ENCODE results near the gene LRMDA.

The LRMDA gene

GRCh38 chr10:75607576-75607975, 176.2 kb downstream of the LRMDA start:
- POLR2A ChIA-PET, result no interaction called here
- CTCF ChIA-PET, result interaction anchor here (0.6 kb wide), 1 partner anchor 109 kb away, joined by 4 read pairs; no protein-coding TSS in a partner anchor
- no peak overlapping the region for H3K4me3 ChIP-seq (ENCODE audit: low read depth, low read length)
- no peaks in the 10 kb centered on the region for H3K9me3 ChIP-seq (ENCODE audit: control insufficient read depth, insufficient read depth, low read depth, low read length)
- peaks cover under 1% of the 10 kb centered on the region for H3K4me1 ChIP-seq (ENCODE audit: control insufficient read depth, insufficient read depth, low read length)
- H3K36me3 ChIP-seq (ENCODE audit: control insufficient read depth in 2 of 2, insufficient read depth in 1 of 2, low read length in 2 of 2), result no peaks in the 10 kb centered on the region
- TF ChIP-seq ZSCAN5A (tag by site-specific recombination; IDR thresholded peaks at IDR 0.05) (no peak), ZBTB44 (tag by site-specific recombination; IDR thresholded peaks at IDR 0.05) (no peak), SALL2 (tag by site-specific recombination; IDR thresholded peaks at IDR 0.05; ENCODE audit: borderline replicate concordance) (no peak), ZSCAN23 (tag by site-specific recombination; IDR thresholded peaks at IDR 0.05) (no peak), ZNF791 (tag by site-specific recombination; IDR thresholded peaks at IDR 0.05) (no peak), ZNF610 (tag by site-specific recombination; IDR thresholded peaks at IDR 0.05; ENCODE audit: borderline replicate concordance) (no peak), ZBTB26 (tag by site-specific recombination; optimal IDR thresholded peaks at IDR 0.05) (no peak), ZNF624 (tag by site-specific recombination; IDR thresholded peaks at IDR 0.05) (no peak), ZNF521 (tag by site-specific recombination; IDR thresholded peaks at IDR 0.05) (no peak), ZNF629 (tag by site-specific recombination; IDR thresholded peaks at IDR 0.05) (no peak), ELK4 (IDR thresholded peaks at IDR 0.05; ENCODE audit: borderline replicate concordance, low read depth, low read length) (no peak), ZBTB21 (tag by site-specific recombination; IDR thresholded peaks at IDR 0.05) (no peak), ZNF112 (tag by site-specific recombination; IDR thresholded peaks at IDR 0.05) (no peak), CTCF (tag by site-specific recombination; IDR thresholded peaks at IDR 0.05) (no peak)
- no peak overlapping the region for H3K27ac ChIP-seq (ENCODE audit: extremely low read depth, low read depth, low read length)

GRCh38 chr10:75610183-75610582, 178.8 kb downstream of the LRMDA start:
- no peak overlapping the region for H3K27ac ChIP-seq (ENCODE audit: extremely low read depth, low read depth, low read length)
- no peaks in the 10 kb centered on the region for H3K9me3 ChIP-seq (ENCODE audit: control insufficient read depth, insufficient read depth, low read depth, low read length)
- CTCF ChIA-PET, result interaction anchor here (0.6 kb wide), 1 partner anchor 426 kb away, joined by 3 read pairs; no protein-coding TSS in a partner anchor
- POLR2A ChIA-PET, result no interaction called here
- no peak overlapping the region for H3K4me3 ChIP-seq (ENCODE audit: low read depth, low read length)
- TF ChIP-seq ZFHX2 (tag by site-specific recombination; conservative IDR thresholded peaks at IDR 0.05) (peak; percentile 96), ZNF624 (tag by site-specific recombination; IDR thresholded peaks at IDR 0.05) (no peak), ZNF23 (tag by site-specific recombination; IDR thresholded peaks at IDR 0.05; ENCODE audit: borderline replicate concordance) (no peak), ZNF391 (tag by site-specific recombination; IDR thresholded peaks at IDR 0.05; ENCODE audit: borderline replicate concordance, low read depth) (no peak), EGR2 (tag by site-specific recombination; IDR thresholded peaks at IDR 0.05; ENCODE audit: low read depth) (peak; percentile 94), ZBTB21 (tag by site-specific recombination; IDR thresholded peaks at IDR 0.05) (no peak), ZNF335 (tag by site-specific recombination; conservative IDR thresholded peaks at IDR 0.05) (no peak), ZBTB6 (tag by site-specific recombination; IDR thresholded peaks at IDR 0.05) (no peak), MYNN (tag by site-specific recombination; IDR thresholded peaks at IDR 0.05; ENCODE audit: borderline replicate concordance) (no peak), BCL6B (tag by site-specific recombination; IDR thresholded peaks at IDR 0.05) (0 out of 2 replicates have a peak, but pooled peaks have one; percentile 6), SALL2 (tag by site-specific recombination; IDR thresholded peaks at IDR 0.05; ENCODE audit: borderline replicate concordance) (no peak)
- peaks cover 16% of the 10 kb centered on the region for H3K4me1 ChIP-seq (ENCODE audit: control insufficient read depth, insufficient read depth, low read length)
- no peaks in the 10 kb centered on the region for H3K36me3 ChIP-seq (ENCODE audit: control insufficient read depth in 2 of 2, insufficient read depth in 1 of 2, low read length in 2 of 2)
